ENCODE measurements around the gene RNF187. TPM values are rescaled to one million over a fixed set of nuclear protein-coding genes. Genes with fewer than 3 reads are reported as not detected.

RNF187 gene
- total and polyA plus RNA-seq, 2 of the 13 experiments (the other 11 are each of a cell fraction or from before 2014, with no cell fraction given): 41.3 to 59.4 TPM

DNA sequence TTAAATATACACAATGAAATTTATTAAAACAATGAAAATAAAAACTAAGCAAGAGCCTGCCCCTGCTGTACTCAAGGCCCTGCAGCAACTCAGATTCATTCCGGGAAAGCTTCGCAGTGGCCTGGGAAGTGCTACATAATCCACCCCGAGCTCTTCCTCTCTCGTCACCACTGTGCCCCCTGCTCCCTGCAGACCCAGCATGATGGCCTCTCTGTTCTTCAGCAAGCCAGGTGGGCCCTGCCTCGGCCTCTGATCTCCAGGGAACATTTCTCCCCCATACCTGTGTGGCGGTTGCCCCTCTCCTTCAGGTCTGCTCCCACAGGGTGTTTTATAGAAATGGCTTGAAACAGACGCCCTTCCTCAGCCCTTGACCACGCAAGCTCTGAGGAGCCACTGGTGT lies 10.6 kb downstream of the RNF187 start:
- DNase-seq (ENCODE audit: low spot score) (no peak), ATAC-seq (no peak), FAIRE-seq (no peak)
- WGBS (ENCODE audit: low lambda C conversion rate): 95% methylated on average over 7 of the region's 8 CpGs
- Histone ChIP-seq H3K4me3 (replicated peaks in 1 of 3; ENCODE audit: insufficient read depth in 1 of 3, low read depth in 2 of 3, low read length in 3 of 3) (no peak overlapping the region), H3K4me1 (ENCODE audit: insufficient read depth, low read length) (peaks cover 18% of the 10 kb centered on the region), H2AFZ (ENCODE audit: low read length) (no peak overlapping the region), H3K36me3 (replicated peaks in 1 of 2; ENCODE audit: control insufficient read depth in 1 of 2, insufficient read depth in 2 of 2, low read length in 2 of 2) (peaks cover 6 to 20% of the 10 kb centered on the region in 2 experiments; a peak in 4 of 5 replicates), H4K20me1 (ENCODE audit: insufficient read depth, low read length) (no peaks in the 10 kb centered on the region), H3K9me3 (ENCODE audit: low read length) (no peaks in the 10 kb centered on the region), H3K79me2 (ENCODE audit: insufficient read depth, low read length) (no peaks in the 10 kb centered on the region), H3K9ac (ENCODE audit: insufficient read depth, low read depth, low read length) (no peak overlapping the region), H3K27ac (ENCODE audit: extremely low read length, insufficient read depth, low read length) (no peak overlapping the region), H3K4me2 (ENCODE audit: low read depth, low read length) (no peak overlapping the region), H3K27me3 (ENCODE audit: control insufficient read depth in 1 of 2, insufficient read depth in 2 of 2, low read length in 2 of 2) (peaks cover 0 to 1% of the 10 kb centered on the region in 2 experiments; a peak in 1 of 5 replicates)
- intact Hi-C loops (cut with micrococcal nuclease; ENCODE audit: unreplicated experiment) (no loop called here), in situ Hi-C loops (cut with HindIII; ENCODE audit: extremely low pct_ligation_motif_present, low pct_unique_long_range_greater_than_20kb) (no loop called here)
- TF ChIP-seq HOXA9 (CRISPR knock-in tag; IDR thresholded peaks at IDR 0.05; ENCODE audit: borderline replicate concordance) (no peak), ZNF558 (CRISPR knock-in tag; IDR thresholded peaks at IDR 0.05; ENCODE audit: borderline replicate concordance) (no peak), ZNF550 (CRISPR knock-in tag; IDR thresholded peaks at IDR 0.05; ENCODE audit: borderline replicate concordance) (no peak), RFXAP (CRISPR knock-in tag; IDR thresholded peaks at IDR 0.05; ENCODE audit: borderline replicate concordance) (no peak), ZNF782 (CRISPR knock-in tag; IDR thresholded peaks at IDR 0.05; ENCODE audit: borderline replicate concordance) (no peak), ZNF660 (CRISPR knock-in tag; IDR thresholded peaks at IDR 0.05; ENCODE audit: borderline replicate concordance, low read depth) (no peak), ZNF678 (CRISPR knock-in tag; IDR thresholded peaks at IDR 0.05) (no peak)
- TF ChIP-seq, protein P1, sequence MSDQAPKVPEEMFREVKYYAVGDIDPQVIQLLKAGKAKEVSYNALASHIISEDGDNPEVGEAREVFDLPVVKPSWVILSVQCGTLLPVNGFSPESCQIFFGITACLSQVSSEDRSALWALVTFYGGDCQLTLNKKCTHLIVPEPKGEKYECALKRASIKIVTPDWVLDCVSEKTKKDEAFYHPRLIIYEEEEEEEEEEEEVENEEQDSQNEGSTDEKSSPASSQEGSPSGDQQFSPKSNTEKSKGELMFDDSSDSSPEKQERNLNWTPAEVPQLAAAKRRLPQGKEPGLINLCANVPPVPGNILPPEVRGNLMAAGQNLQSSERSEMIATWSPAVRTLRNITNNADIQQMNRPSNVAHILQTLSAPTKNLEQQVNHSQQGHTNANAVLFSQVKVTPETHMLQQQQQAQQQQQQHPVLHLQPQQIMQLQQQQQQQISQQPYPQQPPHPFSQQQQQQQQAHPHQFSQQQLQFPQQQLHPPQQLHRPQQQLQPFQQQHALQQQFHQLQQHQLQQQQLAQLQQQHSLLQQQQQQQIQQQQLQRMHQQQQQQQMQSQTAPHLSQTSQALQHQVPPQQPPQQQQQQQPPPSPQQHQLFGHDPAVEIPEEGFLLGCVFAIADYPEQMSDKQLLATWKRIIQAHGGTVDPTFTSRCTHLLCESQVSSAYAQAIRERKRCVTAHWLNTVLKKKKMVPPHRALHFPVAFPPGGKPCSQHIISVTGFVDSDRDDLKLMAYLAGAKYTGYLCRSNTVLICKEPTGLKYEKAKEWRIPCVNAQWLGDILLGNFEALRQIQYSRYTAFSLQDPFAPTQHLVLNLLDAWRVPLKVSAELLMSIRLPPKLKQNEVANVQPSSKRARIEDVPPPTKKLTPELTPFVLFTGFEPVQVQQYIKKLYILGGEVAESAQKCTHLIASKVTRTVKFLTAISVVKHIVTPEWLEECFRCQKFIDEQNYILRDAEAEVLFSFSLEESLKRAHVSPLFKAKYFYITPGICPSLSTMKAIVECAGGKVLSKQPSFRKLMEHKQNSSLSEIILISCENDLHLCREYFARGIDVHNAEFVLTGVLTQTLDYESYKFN (CRISPR knock-in tag; conservative IDR thresholded peaks at IDR 0.05): no peak
- POLR2A ChIA-PET: interaction anchor here (0.6 kb wide), 2 partner anchors 8 to 9 kb away, joined by 4 read pairs; no protein-coding TSS in a partner anchor
- BruUV-seq (replicated peaks): no TSS peak
- CTCF ChIA-PET (ENCODE audit: low intra/inter-chr PET ratio, low total read pairs): no interaction called here
